ENCODE results near the gene TIMM23.
"Not testable (repeated sequence)": the region's sequence is repeated elsewhere in the genome, so short reads cannot be mapped to it uniquely, and the experiment has no call there.

GRCh38 chr10:46002189-46002687, 29.9 kb downstream of the TIMM23 start:
- TF ChIP-seq, protein P1, sequence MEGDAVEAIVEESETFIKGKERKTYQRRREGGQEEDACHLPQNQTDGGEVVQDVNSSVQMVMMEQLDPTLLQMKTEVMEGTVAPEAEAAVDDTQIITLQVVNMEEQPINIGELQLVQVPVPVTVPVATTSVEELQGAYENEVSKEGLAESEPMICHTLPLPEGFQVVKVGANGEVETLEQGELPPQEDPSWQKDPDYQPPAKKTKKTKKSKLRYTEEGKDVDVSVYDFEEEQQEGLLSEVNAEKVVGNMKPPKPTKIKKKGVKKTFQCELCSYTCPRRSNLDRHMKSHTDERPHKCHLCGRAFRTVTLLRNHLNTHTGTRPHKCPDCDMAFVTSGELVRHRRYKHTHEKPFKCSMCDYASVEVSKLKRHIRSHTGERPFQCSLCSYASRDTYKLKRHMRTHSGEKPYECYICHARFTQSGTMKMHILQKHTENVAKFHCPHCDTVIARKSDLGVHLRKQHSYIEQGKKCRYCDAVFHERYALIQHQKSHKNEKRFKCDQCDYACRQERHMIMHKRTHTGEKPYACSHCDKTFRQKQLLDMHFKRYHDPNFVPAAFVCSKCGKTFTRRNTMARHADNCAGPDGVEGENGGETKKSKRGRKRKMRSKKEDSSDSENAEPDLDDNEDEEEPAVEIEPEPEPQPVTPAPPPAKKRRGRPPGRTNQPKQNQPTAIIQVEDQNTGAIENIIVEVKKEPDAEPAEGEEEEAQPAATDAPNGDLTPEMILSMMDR (IDR thresholded peaks at IDR 0.05) = not testable (repeated sequence)
- TF ChIP-seq POLR2A (IDR thresholded peaks at IDR 0.05) = not testable (repeated sequence)

All from ovary (tissue), 3 donors.